ENCODE measurements around the gene RIMKLA.

DNA sequence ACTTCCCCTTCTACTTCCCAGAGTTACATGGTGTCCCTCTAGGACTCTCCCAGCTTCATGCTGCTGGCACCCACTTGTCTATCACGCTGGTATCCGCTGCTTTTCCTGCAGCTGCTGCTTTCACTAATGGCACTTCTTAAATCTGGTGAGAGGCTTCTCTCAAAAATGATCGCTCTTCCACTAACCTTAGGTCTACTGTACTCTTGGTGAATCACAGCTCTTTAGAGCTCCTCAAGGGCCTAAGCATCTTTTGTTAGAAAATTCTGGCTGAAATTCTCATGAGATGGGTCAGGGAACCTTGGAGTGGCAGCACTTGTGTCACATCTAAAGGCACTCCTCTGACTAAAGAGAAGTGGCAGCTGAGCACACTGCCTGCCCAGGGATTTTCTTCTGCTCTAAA lies 43.1 kb downstream of the RIMKLA start:
- no peak for TF ChIP-seq POLR2AphosphoS5 (IDR thresholded peaks at IDR 0.05; ENCODE audit: low read depth)
- no peak for TF ChIP-seq CTCF (conservative IDR thresholded peaks at IDR 0.05; ENCODE audit: low read depth in 2 of 2)
- no peak for TF ChIP-seq EZH2 (IDR thresholded peaks at IDR 0.05; ENCODE audit: low read depth, unreplicated experiment)
- TF ChIP-seq JUNB (IDR thresholded peaks at IDR 0.05; ENCODE audit: unreplicated experiment): no peak
- TF ChIP-seq EZH2phosphoT487 (IDR thresholded peaks at IDR 0.05; ENCODE audit: unreplicated experiment): no peak
- TF ChIP-seq, protein P1, sequence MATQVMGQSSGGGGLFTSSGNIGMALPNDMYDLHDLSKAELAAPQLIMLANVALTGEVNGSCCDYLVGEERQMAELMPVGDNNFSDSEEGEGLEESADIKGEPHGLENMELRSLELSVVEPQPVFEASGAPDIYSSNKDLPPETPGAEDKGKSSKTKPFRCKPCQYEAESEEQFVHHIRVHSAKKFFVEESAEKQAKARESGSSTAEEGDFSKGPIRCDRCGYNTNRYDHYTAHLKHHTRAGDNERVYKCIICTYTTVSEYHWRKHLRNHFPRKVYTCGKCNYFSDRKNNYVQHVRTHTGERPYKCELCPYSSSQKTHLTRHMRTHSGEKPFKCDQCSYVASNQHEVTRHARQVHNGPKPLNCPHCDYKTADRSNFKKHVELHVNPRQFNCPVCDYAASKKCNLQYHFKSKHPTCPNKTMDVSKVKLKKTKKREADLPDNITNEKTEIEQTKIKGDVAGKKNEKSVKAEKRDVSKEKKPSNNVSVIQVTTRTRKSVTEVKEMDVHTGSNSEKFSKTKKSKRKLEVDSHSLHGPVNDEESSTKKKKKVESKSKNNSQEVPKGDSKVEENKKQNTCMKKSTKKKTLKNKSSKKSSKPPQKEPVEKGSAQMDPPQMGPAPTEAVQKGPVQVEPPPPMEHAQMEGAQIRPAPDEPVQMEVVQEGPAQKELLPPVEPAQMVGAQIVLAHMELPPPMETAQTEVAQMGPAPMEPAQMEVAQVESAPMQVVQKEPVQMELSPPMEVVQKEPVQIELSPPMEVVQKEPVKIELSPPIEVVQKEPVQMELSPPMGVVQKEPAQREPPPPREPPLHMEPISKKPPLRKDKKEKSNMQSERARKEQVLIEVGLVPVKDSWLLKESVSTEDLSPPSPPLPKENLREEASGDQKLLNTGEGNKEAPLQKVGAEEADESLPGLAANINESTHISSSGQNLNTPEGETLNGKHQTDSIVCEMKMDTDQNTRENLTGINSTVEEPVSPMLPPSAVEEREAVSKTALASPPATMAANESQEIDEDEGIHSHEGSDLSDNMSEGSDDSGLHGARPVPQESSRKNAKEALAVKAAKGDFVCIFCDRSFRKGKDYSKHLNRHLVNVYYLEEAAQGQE (IDR thresholded peaks at IDR 0.05; ENCODE audit: unreplicated experiment): no peak

All from GM23338 (cell line).